Stimulated activated naive CD4-positive, alpha-beta T cell treated with Interleukin-2 at 50 U/mL for 16 hours (primary cell): Measurements from ENCODE around the gene TNXB.
"Not testable (repeated sequence)": the region's sequence is repeated elsewhere in the genome, so short reads cannot be mapped to it uniquely, and the experiment has no call there.

Experiments used
- DNase-seq: peaks from one replicate; lab custom pipeline; 2025; lab: John Stamatoyannopoulos, UW

The TNXB gene

DNA sequence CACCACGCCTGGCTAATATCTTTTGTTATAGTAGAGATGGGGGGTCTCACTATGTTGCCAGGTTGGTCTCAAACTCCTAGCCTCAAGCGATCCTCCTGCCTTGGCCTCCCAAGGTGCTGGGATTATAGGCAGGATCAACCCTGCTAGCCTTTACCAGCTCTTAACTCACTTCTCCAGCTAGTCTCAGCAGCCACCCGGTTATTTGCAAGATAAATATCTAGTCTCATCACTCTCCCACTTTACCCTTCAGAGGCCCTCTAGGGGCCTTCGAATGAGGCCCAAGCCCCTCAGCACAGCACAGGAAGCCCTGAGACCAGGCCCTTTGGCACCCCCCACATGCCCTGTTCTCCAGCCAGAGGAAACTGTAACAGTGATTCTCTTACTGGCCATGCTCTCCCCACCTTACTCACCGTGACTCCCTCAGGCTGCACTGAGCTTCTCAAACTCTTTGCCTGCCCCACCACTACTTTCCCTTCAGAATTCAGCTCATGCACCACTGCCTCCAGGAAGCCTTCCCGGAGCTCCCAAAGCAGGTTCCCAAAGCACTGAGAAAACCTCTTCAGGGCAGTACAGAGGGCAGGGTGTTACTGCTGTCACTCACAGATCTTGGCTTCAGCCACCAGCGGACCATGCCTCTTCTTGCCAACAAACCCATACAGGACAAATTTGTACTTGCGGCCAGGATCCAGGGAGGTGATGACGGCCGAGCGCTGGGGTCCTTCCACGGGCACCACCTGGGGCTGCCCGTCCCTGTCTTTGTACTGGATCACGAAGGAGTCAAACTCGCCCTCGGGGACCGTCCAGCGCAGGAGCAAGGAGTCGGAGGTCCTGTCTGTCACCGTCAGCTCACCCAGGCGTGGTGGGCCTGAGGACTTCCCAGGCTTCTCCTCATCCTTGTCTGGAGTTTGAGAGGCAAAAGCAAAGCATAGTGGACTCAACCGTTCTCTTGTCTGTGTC, 25.0 kb downstream of the TNXB start:
- DNase-seq, result no peak

DNA sequence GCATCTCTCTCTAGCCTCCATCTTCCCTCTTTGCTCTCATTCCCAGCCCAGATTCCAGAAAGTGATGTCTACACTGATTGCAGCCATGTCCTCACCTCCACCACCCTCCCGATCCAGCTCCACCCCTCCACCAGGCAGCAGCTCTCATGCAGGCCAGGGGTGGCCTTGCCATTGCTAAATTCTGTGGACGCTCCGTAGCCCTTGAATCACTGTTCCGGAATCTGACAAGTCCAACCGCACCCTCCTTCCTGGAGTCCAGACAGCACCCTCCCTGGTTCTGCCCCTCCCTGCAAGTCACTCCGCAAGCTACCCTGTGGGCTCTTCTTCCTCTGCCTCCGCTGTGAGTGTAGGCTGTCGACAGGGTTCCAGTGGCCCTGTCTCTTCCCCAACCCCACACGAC, 26.2 kb downstream of the TNXB start:
- DNase-seq, result no peak

DNA sequence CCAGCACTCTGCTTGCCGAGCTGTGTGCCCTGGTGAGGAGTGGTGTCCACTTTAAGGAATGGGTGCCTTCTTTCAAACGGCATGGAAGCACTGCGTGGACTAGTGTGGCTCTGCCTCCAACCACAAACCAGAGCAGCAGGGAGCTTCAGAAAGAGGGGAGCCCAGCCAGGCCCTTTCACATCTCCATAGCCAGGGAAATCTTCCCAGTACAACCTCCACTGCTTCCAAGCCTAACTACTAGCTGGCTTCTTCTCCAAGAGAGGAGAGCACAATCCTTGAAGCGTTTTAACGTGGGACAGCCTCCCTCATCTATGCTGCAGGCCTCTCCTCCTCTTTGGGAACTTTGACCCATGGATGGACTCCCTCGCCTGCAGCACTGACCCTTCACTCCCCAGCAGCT, 26.7 kb downstream of the TNXB start:
- no peak for DNase-seq

- no peak for DNase-seq
These were observed 27.8 kb downstream of the TNXB start for GRCh38 chr6:32081168-32081990.

GRCh38 chr6:32079566-32080290, 29.4 kb downstream of the TNXB start:
- no peak for DNase-seq

DNA sequence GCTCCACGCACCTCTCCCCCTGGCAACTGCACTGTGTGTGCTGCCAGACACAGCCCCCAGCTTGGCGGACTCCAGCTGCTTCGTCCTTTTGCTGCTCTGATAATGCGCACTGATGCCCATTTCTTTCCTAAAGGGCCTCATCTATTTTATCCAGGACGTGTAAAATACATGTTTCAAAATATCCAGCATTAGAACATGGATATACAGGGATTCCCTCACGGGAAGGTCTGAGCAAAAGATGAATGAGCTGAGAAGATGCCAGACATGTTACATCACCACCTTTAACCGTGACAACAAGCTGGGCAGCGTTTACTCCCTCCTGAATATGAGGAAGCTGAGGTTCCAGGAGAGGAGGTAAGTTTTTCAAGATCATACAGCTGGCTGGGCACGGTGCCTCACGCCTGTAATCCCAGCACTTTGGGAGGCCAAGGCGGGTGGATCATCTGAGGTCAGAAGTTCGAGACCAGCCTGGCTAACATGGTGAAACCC, 32.8 kb downstream of the TNXB start:
- no peak for DNase-seq

DNA sequence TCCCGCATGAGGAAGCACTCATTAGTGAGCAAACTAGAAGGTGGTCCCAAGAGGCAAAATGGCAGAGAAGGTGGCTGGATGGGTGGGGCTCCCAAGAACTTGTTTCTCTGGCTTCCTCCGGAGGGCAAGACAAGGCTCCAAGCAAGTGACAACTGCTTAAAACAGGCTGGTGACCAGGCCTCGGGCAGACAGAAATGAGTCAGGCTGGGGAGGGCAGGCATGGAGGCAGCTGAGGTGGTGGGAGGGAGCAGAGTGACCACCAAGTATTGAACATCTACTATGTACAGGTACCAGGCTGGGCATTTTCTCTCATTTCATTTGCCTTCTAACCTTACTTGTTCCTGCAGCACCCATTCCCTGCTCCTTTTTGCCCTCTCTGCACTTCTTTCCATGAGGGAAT, 33.4 kb downstream of the TNXB start:
- DNase-seq, result no peak

DNA sequence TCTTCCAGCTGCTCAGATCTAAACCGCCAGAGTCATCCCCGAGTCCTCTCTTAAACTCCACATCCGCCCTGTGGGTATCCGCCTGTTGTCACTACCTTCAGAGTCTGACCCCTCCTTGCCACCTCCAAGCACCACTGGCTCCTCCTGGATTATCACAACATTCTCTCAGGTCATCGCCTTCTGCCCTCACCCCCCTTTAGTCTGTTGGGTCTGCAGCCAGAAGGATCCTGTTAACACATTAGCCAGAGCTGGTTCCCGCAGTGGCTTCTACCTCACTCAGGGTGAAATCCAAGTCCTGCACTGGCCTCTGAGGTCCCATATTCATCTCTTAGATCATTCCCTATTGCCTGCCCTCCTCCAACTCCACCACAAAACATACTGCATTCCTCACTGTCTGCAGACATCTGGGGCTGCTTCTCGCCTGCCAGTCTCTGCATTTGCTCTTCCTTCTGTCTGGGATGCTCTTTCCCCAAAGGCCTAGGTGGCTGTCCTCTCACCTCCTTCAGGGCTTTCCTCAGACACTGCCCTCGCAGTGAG, 34.1 kb downstream of the TNXB start:
- DNase-seq, result no peak

GRCh38 chr6:32073613-32074012, 35.5 kb downstream of the TNXB start:
- no peak for DNase-seq

DNA sequence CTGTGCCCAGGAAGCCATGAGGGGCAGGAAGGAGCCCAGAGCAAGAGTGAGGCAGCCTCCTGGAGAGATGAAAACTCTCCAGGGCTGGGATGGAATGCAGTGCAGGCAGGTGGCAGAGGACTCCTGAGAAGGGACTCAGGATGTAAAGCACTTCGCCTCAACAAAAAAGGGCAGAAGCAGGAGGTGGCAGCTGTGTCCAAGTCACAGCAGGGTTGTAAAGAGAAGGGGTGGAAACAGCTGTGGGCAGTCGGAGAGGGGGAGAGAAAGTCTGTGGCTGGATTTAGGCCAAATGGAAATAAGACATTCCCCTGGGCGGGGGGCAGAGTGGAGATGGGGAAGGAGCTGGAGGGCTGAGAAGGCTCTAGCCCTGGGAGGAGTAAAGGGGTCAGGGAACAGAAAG, 36.0 kb downstream of the TNXB start:
- no peak for DNase-seq

DNA sequence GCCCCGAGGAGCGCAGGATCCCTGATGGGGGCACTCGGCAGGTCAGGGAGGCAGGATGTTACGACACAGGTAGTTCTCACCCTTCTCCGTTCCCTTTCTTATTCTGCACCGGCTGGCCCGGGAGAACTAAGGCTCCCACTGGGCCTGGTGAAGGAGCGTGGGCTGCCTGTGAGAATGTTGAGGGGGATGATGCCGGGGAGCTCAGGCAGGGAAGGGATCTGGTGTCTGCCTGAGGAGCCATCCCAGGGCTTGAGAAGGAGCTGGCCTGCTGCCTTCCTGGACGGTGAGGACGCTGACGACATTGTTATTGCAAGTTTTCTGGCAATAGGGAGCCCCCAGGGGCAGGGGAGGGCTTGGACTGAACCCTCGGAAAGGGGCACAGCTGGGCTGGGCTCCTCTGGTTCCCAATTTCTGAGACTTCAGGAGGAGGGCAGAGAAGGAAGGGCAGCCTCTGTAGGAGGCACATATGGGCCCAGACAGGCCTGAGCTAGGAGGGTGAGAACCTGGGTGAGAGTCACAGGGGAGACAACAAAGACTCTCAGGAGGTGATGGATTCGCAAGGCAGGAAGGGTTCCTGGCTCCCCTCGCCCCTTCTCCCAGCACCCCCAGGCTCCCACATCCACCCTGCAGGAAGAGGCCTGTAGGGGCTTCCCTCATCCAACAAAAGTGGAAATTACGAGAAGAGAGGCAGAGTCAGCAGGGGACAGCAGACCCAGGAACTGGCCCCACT, 38.2 kb downstream of the TNXB start:
- DNase-seq, result no peak

DNA sequence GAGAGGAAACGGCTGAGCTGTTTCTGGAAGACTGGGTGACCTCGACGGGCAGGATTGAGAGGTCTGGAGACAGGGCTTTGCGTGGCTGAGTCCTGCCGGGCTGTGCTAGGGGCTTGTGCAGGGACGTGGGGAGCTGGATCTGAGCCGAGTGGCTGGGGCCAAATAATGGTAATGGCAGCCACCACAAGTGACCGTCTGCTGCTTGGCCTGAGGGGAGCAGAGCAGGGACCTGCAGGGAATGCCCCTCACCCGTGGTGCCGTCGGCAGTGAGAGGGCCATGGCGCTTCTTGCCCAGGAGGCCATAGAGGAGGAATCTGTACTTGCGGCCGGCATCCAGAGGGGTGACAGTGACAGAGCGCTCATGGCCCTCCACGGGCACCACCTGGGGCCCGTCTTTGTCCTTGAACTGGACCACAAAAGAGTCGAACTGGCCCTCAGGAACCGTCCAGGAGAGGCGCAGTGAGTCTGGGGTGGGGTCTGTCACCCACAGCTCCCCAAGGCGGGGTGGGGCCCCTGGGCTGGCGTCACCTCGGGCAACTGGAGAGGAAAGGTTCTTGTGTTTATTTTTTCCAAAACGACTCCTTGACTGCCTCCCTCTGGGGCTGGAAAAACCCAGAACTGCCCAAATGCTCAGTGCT, 39.1 kb downstream of the TNXB start:
- DNase-seq, result no peak

DNA sequence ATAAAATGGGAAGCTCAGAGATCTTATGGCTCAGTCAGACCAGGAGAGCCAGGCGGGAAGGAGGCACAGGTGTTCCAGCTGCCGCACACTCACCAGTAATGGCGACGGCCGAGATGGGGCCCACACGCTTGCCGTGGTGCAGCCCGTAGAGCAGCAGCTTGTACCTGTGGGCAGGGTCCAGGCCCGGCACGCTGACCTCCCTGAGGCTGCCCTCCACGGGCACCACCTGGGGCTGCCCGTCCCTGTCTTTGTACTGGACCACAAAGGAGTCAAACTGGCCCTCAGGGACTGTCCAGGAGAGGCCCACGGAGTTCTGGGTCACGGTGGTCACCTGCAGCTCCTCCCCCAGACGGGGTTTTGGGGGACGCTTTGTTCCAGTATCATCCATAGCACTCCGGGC, 39.7 kb downstream of the TNXB start:
- no peak for DNase-seq

DNA sequence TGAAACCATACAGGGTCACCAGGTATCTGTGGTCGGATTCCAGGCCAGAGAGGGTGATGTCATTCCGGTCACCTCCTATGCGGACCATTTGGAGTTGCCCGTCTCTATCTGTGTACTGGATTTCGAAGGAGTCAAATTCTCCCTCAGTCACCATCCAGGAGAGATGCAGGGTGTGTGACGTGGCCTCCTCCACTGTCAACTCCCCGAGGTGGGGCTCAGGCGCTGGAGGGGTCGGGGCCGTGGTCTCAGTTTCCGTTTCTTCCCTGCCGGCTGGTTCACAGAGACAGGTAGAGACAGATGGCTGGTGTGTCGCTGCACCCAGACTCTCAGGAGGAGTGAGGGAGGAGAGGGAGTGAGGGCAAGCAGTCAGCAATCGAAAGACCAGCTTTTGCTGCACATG, 40.3 kb downstream of the TNXB start:
- no peak for DNase-seq

- DNase-seq, result not testable (repeated sequence)
These were observed 40.8 kb downstream of the TNXB start for GRCh38 chr6:32068315-32068714.

GRCh38 chr6:32067521-32067920, 41.6 kb downstream of the TNXB start:
- DNase-seq, result not testable (repeated sequence)

GRCh38 chr6:32064706-32065105, 44.4 kb downstream of the TNXB start:
- no peak for DNase-seq

DNA sequence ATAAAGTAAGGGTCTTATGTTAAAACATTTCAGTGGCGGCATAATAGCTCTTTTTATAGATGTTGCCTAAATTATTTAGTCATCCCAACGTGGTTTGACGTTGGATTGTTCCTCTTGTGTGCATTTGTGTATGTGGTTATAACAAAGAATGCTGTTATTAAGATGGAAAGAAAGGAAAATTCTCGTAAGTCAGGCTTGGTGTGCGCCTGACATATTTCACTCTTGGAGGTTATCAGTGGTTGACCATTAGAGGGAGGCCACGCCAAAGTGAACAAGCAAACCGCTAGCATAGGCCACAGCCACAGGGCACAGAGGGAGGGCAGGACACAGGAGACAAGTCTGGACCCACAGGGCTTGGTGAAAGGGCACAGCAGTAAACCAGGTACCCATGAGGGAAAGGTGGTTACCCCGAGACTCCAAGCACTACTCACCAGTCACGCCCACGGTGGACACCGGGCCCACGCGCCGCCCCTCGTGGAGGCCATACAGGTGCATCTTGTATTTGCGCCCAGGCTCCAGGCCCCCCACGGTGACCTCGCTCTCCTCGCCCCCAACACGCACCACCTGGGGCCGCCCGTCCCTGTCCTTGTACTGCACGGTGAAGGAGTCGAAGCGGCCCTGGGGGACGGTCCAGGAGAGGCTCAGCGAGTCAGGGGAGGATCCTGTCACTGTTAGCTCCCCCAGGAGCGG, 48.0 kb downstream of the TNXB start:
- DNase-seq, result no peak

GRCh38 chr6:32058511-32058963, 50.6 kb downstream of the TNXB start:
- no peak for DNase-seq

GRCh38 chr6:32057966-32058365, 51.2 kb downstream of the TNXB start:
- DNase-seq, result no peak
